B cell (primary cell): ENCODE measurements around the gene UBE2G2. TPM values are rescaled to one million over a fixed set of nuclear protein-coding genes. Genes with fewer than 3 reads are reported as not detected.

Experiments
- ATAC-seq: fragments of 200-7000 bp; cut with Tn5 transposase; one replicate; pipeline ENCODE4 v1.10.0; 2021; ENCODE audit warnings: low read depth, mild to moderate bottlenecking, moderate number of reproducible peaks, moderate library complexity
- CTCF ChIA-PET: fragments of 350-600 bp; sonication (Branson Sonifier 250); formaldehyde crosslinking; loops from one replicate; lab custom pipeline; 2021; ENCODE audit warnings: antibody characterized with exemption, inconsistent platforms; lab: Charles Lee
- POLR2A ChIA-PET: fragments of 350-600 bp; sonication (Branson Sonifier 250); formaldehyde crosslinking; loops from one replicate; lab custom pipeline; 2021; ENCODE audit warnings: antibody characterized with exemption; lab: Charles Lee
- DNase-seq: peaks from one replicate; pipeline ENCODE4 v3.0.0; 2013
- H2AFZ ChIP-seq: 2 replicates; pipeline ENCODE4 v1.6.1; 2012; ENCODE audit warnings: mild to moderate bottlenecking, low read depth, low read length; ENCODE audit not compliant: insufficient read depth, poor library complexity, severe bottlenecking
- H3K27ac ChIP-seq, 2 donors: 1 replicate in 1 of 2; 2 replicates in 1 of 2; pipeline ENCODE4 v1.5.1; 2012 to 2013; ENCODE audit warnings: low read length in 2 of 2, mild to moderate bottlenecking in 2 of 2, moderate library complexity in 1 of 2
- H3K27me3 ChIP-seq, 4 experiments: fragments of 200-600 bp in 1 of 4; sonication (generic) in 1 of 4; replicated peaks in 1 of 4; 1 replicate in 2 of 4; 2 replicates in 2 of 4; pipeline versions ENCODE4 v1.6.1 to v1.7.0; 2013 to 2016; ENCODE audit warnings: low read length in 3 of 4, mild to moderate bottlenecking in 2 of 4, mixed read lengths in 1 of 4, moderate library complexity in 1 of 4; ENCODE audit not compliant: insufficient read depth in 4 of 4, control insufficient read depth in 3 of 4; ENCODE audit errors: control extremely low read depth in 1 of 4
- H3K36me3 ChIP-seq, 2 experiments: replicated peaks in 1 of 2; 1 replicate in 1 of 2; 2 replicates in 1 of 2; pipeline versions ENCODE4 v1.6.1 to v1.7.1; 2013; ENCODE audit warnings: low read length in 1 of 2; ENCODE audit not compliant: insufficient read depth in 2 of 2, control insufficient read depth in 1 of 2; ENCODE audit errors: control extremely low read depth in 1 of 2, extremely low read depth in 1 of 2
- H3K4me1 ChIP-seq, 2 donors: fragments of 200-600 bp in 1 of 2; sonication (generic) in 1 of 2; 1 replicate in 1 of 2; 2 replicates in 1 of 2; pipeline versions ENCODE4 v1.5.1 to v1.6.1; 2013 to 2017; ENCODE audit warnings: low read length in 2 of 2; ENCODE audit not compliant: control insufficient read depth in 2 of 2, insufficient read depth in 2 of 2
- H3K4me2 ChIP-seq: replicated peaks from 2 replicates; pipeline ENCODE3; 2012; ENCODE audit warnings: mild to moderate bottlenecking, low read depth, low read length; ENCODE audit not compliant: poor library complexity, severe bottlenecking
- H3K4me3 ChIP-seq, 5 experiments: fragments of 200-600 bp in 1 of 5; sonication (generic) in 1 of 5; 1 replicate in 3 of 5; 2 replicates in 2 of 5; pipeline versions ENCODE4 v1.5.1 to v1.7.0; 2011 to 2016; ENCODE audit warnings: low read length in 4 of 5, mild to moderate bottlenecking in 4 of 5, low read depth in 2 of 5, control low read depth in 1 of 5, moderate library complexity in 1 of 5; ENCODE audit not compliant: insufficient read depth in 1 of 5; ENCODE audit errors: control extremely low read depth in 1 of 5, extremely low read depth in 1 of 5
- H3K79me2 ChIP-seq: fragments of 200-600 bp; sonication (generic); one replicate; pipeline ENCODE4 v1.6.0; 2016; ENCODE audit warnings: low read length; ENCODE audit not compliant: control insufficient read depth, insufficient read depth
- H3K9ac ChIP-seq: fragments of 200-600 bp; sonication (generic); 2 replicates; pipeline ENCODE4 v1.6.1; 2017; ENCODE audit warnings: mild to moderate bottlenecking, low read length, moderate library complexity
- H3K9me3 ChIP-seq, 3 donors: one replicate each; pipeline versions ENCODE4 v1.6.1 to v1.7.1; 2013; ENCODE audit warnings: low read length in 2 of 3; ENCODE audit not compliant: control insufficient read depth in 2 of 3, insufficient read depth in 1 of 3; ENCODE audit errors: control extremely low read depth in 1 of 3
- H4K20me1 ChIP-seq: 2 replicates; pipeline ENCODE4 v1.6.0; 2012; ENCODE audit warnings: mild to moderate bottlenecking, low read length; ENCODE audit not compliant: insufficient read depth, control insufficient read depth, poor library complexity, severe bottlenecking
- H3K27ac Mint-ChIP-seq: one replicate; pipeline ENCODE4 v1.8.0; 2021; ENCODE audit warnings: mixed read lengths
- H3K27me3 Mint-ChIP-seq: one replicate; pipeline ENCODE4 v1.8.0; 2021; ENCODE audit warnings: mixed read lengths
- H3K4me1 Mint-ChIP-seq: one replicate; pipeline ENCODE4 v1.8.0; 2021; ENCODE audit warnings: mixed read lengths
- H3K4me3 Mint-ChIP-seq: one replicate; pipeline ENCODE4 v1.8.0; 2021; ENCODE audit warnings: mixed read lengths
- H3K9me3 Mint-ChIP-seq: one replicate; pipeline ENCODE4 v1.8.0; 2022; ENCODE audit warnings: mixed read lengths; ENCODE audit not compliant: insufficient read depth
- CTCF ChIP-seq: fragments of 200-600 bp; IDR thresholded peaks from one replicate; pipeline ENCODE4 v1.8.0; 2022; ENCODE audit warnings: antibody characterized with exemption, mild to moderate bottlenecking
- EZH2 ChIP-seq: IDR thresholded peaks from 2 replicates; pipeline ENCODE4 v1.6.1; 2012; ENCODE audit warnings: borderline replicate concordance, low read depth, mild to moderate bottlenecking, moderate library complexity, low read length; ENCODE audit not compliant: insufficient read depth, poor library complexity, severe bottlenecking
- WGBS: methylation state at CpG from one replicate; pipeline ENCODE4 v1.1.5; 2013; ENCODE audit warnings: missing lambda C conversion rate; ENCODE audit not compliant: insufficient coverage; 5-methylcytosine and 5-hydroxymethylcytosine counted together
- intact Hi-C: fragments of 100-400 bp; cut with micrococcal nuclease; formaldehyde crosslinking; loops from one replicate; pipeline ENCODE4 v1.10.0; 2022
- polyA plus RNA-seq: library from polyadenylated mRNA; depleted of rRNA; stranded (reverse); fragments of >200 nt; gene quantifications from 2 replicates; pipeline ENCODE4 v1.2.3, GENCODE V29; 2012
- total RNA-seq, 2 donors: library from RNA; stranded (reverse); fragments of 120-200 nt in 1 of 2; gene quantifications; 1 replicate in 1 of 2; 2 replicates in 1 of 2; pipeline versions ENCODE4 v1.2.3 to v1.2.4, GENCODE V29; 2013 to 2022

The UBE2G2 gene
- total and polyA plus RNA-seq, 2 donors (not counting 1 experiment from before 2014, with no cell fraction given): 96.4 to 109 TPM

GRCh38 chr21:44850905-44851657, 49.5 kb upstream of the UBE2G2 start:
- no peak for TF ChIP-seq EZH2
- no peak for TF ChIP-seq CTCF
- Mint-ChIP-seq H3K9me3 (no peaks in the 10 kb centered on the region), H3K4me3 (no peak overlapping the region), H3K4me1 (peaks cover 8% of the 10 kb centered on the region), H3K27me3 (no peaks in the 10 kb centered on the region), H3K27ac (no peak overlapping the region)
- CTCF ChIA-PET: interaction anchor here (1.1 kb wide), 1 partner anchor 58 kb away, joined by 3 read pairs; no protein-coding TSS in a partner anchor
- Histone ChIP-seq H2AFZ (no peak overlapping the region), H3K27ac (no peak overlapping the region), H3K4me2 (no peak overlapping the region), H3K4me1 (peaks cover 7 to 14% of the 10 kb centered on the region in 2 donors), H3K27me3 (peaks cover 0 to under 1% (median 0%) of the 10 kb centered on the region in 4 experiments), H3K79me2 (peaks cover 30% of the 10 kb centered on the region), H3K9me3 (no peaks in the 10 kb centered on the region), H4K20me1 (peaks cover 42% of the 10 kb centered on the region), H3K4me3 (no peak overlapping the region), H3K9ac (no peak overlapping the region), H3K36me3 (peaks cover 0 to 65% of the 10 kb centered on the region in 2 experiments)
- POLR2A ChIA-PET: no interaction called here
- over 99% methylated on average over 23 of the region's 26 CpGs for WGBS
- DNase-seq (no peak), ATAC-seq (no peak)
- intact Hi-C loops: no loop called here

GRCh38 chr21:44850208-44850800, 48.7 kb upstream of the UBE2G2 start:
- TF ChIP-seq CTCF (no peak), EZH2 (no peak)
- Histone ChIP-seq H2AFZ (no peak overlapping the region), H3K36me3 (peaks cover 0 to 57% of the 10 kb centered on the region in 2 experiments), H3K9me3 (no peaks in the 10 kb centered on the region), H3K27ac (no peak overlapping the region), H4K20me1 (peaks cover 36% of the 10 kb centered on the region), H3K4me3 (no peak overlapping the region), H3K9ac (no peak overlapping the region), H3K27me3 (peaks cover 0 to 9% (median 1%) of the 10 kb centered on the region in 4 experiments), H3K4me1 (peaks cover 15 to 22% of the 10 kb centered on the region in 2 donors), H3K4me2 (no peak overlapping the region), H3K79me2 (peaks cover 24% of the 10 kb centered on the region)
- intact Hi-C loops: no loop called here
- ChIA-PET CTCF (no interaction called here), POLR2A (no interaction called here)
- DNase-seq: no peak
- H3K4me1 Mint-ChIP-seq: peaks cover 13% of the 10 kb centered on the region
- ATAC-seq: no peak
- no peak overlapping the region for H3K27ac Mint-ChIP-seq
- no peaks in the 10 kb centered on the region for H3K9me3 Mint-ChIP-seq
- no peaks in the 10 kb centered on the region for H3K27me3 Mint-ChIP-seq
- no peak overlapping the region for H3K4me3 Mint-ChIP-seq
- 94% methylated on average over 16 of the region's 20 CpGs for WGBS
